T-helper 1 cell treated with Interleukin-12 subunit alpha and Interleukin-12 subunit beta and Interleukin-4 antibody, amounts not matched to agents 30 μg/mL and 1 μg/mL, for 36 hours (primary cell): ENCODE data around the gene TAOK2.
"Not testable (repeated sequence)": the region's sequence is repeated elsewhere in the genome, so short reads cannot be mapped to it uniquely, and the experiment has no call there.

ENCODE experiments used
- H3K27ac Mint-ChIP-seq: one replicate; pipeline ENCODE4 v1.8.0; 2021; ENCODE audit warnings: mild to moderate bottlenecking, mixed read lengths
- H3K27me3 Mint-ChIP-seq: one replicate; pipeline ENCODE4 v1.8.0; 2021; ENCODE audit warnings: low read depth, mixed read lengths
- H3K36me3 Mint-ChIP-seq: one replicate; pipeline ENCODE4 v1.8.0; 2021; ENCODE audit warnings: low read depth, mixed read lengths
- H3K4me1 Mint-ChIP-seq: one replicate; pipeline ENCODE4 v1.8.0; 2021; ENCODE audit warnings: low read depth, mixed read lengths
- H3K4me3 Mint-ChIP-seq: one replicate; pipeline ENCODE4 v1.8.0; 2021; ENCODE audit warnings: mild to moderate bottlenecking, moderate library complexity, mixed read lengths
- H3K9me3 Mint-ChIP-seq: one replicate; pipeline ENCODE4 v1.8.0; 2021; ENCODE audit warnings: mixed read lengths

The TAOK2 gene

GRCh38 chr16:29959293-29959692, 14.4 kb upstream of the TAOK2 start:
- H3K27me3 Mint-ChIP-seq: peaks cover 6% of the 10 kb centered on the region
- no peak overlapping the region for H3K4me3 Mint-ChIP-seq

DNA sequence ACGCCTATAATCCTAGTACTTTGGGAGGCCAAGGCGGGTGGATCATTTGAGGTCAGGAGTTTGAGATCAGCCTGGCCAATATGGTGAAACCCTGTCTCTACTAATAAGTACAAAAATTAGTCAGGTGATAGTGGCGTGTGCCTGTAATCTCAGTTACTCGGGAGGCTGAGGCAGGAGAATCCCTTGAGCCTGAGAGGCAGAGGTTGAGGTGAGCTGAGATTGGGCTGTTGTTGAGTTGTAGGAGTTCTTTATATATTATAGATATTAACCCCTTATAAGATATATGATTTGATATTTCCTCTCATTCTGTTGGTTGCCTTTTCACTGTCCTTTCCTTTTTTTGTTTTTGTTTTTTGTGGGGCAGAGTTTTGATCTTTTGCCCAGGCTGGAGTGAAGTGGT, 13.8 kb upstream of the TAOK2 start:
- H3K27me3 Mint-ChIP-seq, H3K27ac Mint-ChIP-seq, H3K36me3 Mint-ChIP-seq, H3K9me3 Mint-ChIP-seq: not testable (repeated sequence)
- peaks cover 17% of the 10 kb centered on the region for H3K4me1 Mint-ChIP-seq
- H3K4me3 Mint-ChIP-seq: peak overlapping the region; percentile 9

More at GRCh38 chr16:29959293-29959692, 14.4 kb upstream of the TAOK2 start:
- H3K9me3 Mint-ChIP-seq: no peaks in the 10 kb centered on the region
- peaks cover 17% of the 10 kb centered on the region for H3K4me1 Mint-ChIP-seq
- H3K27ac Mint-ChIP-seq: no peak overlapping the region
- H3K36me3 Mint-ChIP-seq: peaks cover 2% of the 10 kb centered on the region

DNA sequence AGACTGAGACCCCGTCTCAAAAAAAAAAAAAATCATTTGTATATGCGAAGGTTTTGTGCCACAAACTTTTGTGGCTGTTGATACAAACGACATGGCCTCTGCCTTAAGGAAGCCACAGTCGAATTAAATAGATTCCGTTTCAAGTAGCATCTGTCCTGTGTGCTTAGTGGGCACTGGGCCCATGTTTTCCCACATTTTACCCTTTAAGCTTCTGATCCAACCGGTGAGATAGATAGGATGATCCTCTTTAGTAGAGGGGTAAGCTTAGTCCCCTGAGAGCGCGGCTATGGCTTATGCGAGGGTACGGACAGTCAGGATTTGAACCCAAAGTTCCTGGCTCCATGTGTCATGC, 12.6 kb upstream of the TAOK2 start:
- H3K4me1 Mint-ChIP-seq: peaks cover 17% of the 10 kb centered on the region
- H3K27ac Mint-ChIP-seq: peak overlapping the region; percentile 81
- H3K27me3 Mint-ChIP-seq: no peaks in the 10 kb centered on the region
- H3K36me3 Mint-ChIP-seq: peaks cover 5% of the 10 kb centered on the region
- H3K4me3 Mint-ChIP-seq: peak overlapping the region; percentile 81
- no peaks in the 10 kb centered on the region for H3K9me3 Mint-ChIP-seq

GRCh38 chr16:29961479-29962343, 12.0 kb upstream of the TAOK2 start, which contains the start of gene TMEM219:
Gene TMEM219 (plus strand): TSS chr16:29962079. CDS start chr16:29963144, 1,065 bp downstream.
- peaks cover 17% of the 10 kb centered on the region for H3K4me1 Mint-ChIP-seq
- no peaks in the 10 kb centered on the region for H3K27me3 Mint-ChIP-seq
- H3K36me3 Mint-ChIP-seq: peaks cover 5% of the 10 kb centered on the region
- peak within 1 kb of the TSS; percentile 86 for H3K4me3 Mint-ChIP-seq
- H3K9me3 Mint-ChIP-seq: no peaks in the 10 kb centered on the region
- H3K27ac Mint-ChIP-seq: peak within 1 kb of the TSS; percentile 85

GRCh38 chr16:29962344-29962994, 11.2 kb upstream of the TAOK2 start:
- Mint-ChIP-seq H3K4me3 (peak overlapping the region; percentile 86), H3K27me3 (no peaks in the 10 kb centered on the region), H3K4me1 (peaks cover 17% of the 10 kb centered on the region), H3K36me3 (peaks cover 5% of the 10 kb centered on the region), H3K27ac (peak overlapping the region; percentile 85), H3K9me3 (no peaks in the 10 kb centered on the region)

GRCh38 chr16:29963021-29963743, 10.5 kb upstream of the TAOK2 start:
- Mint-ChIP-seq H3K4me1 (peaks cover 17% of the 10 kb centered on the region), H3K36me3 (peaks cover 6% of the 10 kb centered on the region), H3K27me3 (no peaks in the 10 kb centered on the region), H3K9me3 (no peaks in the 10 kb centered on the region), H3K4me3 (peak overlapping the region; percentile 86), H3K27ac (peak overlapping the region; percentile 24)

- no peaks in the 10 kb centered on the region for H3K9me3 Mint-ChIP-seq
- H3K27ac Mint-ChIP-seq: no peak overlapping the region
- H3K4me1 Mint-ChIP-seq: peaks cover 7% of the 10 kb centered on the region
- peaks cover 18% of the 10 kb centered on the region for H3K36me3 Mint-ChIP-seq
- no peak overlapping the region for H3K4me3 Mint-ChIP-seq
- H3K27me3 Mint-ChIP-seq: no peaks in the 10 kb centered on the region
Observed at GRCh38 chr16:29968205-29968604, 5.5 kb upstream of the TAOK2 start.

DNA sequence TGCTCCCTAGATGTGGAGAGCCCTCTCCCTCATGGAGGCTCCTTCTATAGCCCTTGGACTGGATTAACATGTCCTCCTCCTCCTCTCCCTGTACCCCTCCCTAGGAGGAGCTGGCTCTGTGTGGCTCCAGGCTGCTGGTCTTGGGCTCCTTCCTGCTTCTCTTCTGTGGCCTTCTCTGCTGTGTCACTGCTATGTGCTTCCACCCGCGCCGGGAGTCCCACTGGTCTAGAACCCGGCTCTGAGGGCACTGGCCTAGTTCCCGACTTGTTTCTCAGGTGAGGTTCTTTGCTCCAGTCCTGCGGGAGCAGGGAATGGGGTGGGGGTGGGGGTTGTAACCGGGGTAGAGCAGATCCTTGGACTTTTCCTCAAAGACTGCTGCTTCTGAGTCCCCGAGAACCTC, 2.4 kb upstream of the TAOK2 start:
- Mint-ChIP-seq H3K27me3 (no peaks in the 10 kb centered on the region), H3K4me3 (no peak overlapping the region), H3K4me1 (peaks cover 25% of the 10 kb centered on the region), H3K36me3 (peaks cover 14% of the 10 kb centered on the region), H3K27ac (no peak overlapping the region), H3K9me3 (no peaks in the 10 kb centered on the region)

GRCh38 chr16:29972500-29972899, 1.2 kb upstream of the TAOK2 start:
- no peaks in the 10 kb centered on the region for H3K27me3 Mint-ChIP-seq
- peaks cover 29% of the 10 kb centered on the region for H3K4me1 Mint-ChIP-seq
- H3K27ac Mint-ChIP-seq: peak overlapping the region; percentile 90
- no peaks in the 10 kb centered on the region for H3K9me3 Mint-ChIP-seq
- peaks cover 14% of the 10 kb centered on the region for H3K36me3 Mint-ChIP-seq
- peak overlapping the region; percentile 23 for H3K4me3 Mint-ChIP-seq

- Mint-ChIP-seq H3K4me3 (peak overlapping the region; percentile 81), H3K36me3 (peaks cover 14% of the 10 kb centered on the region), H3K9me3 (no peaks in the 10 kb centered on the region), H3K4me1 (peaks cover 29% of the 10 kb centered on the region), H3K27ac (peak overlapping the region; percentile 90), H3K27me3 (no peaks in the 10 kb centered on the region)
Observed at GRCh38 chr16:29972992-29973383, 680 bp upstream of the TAOK2 start.

DNA sequence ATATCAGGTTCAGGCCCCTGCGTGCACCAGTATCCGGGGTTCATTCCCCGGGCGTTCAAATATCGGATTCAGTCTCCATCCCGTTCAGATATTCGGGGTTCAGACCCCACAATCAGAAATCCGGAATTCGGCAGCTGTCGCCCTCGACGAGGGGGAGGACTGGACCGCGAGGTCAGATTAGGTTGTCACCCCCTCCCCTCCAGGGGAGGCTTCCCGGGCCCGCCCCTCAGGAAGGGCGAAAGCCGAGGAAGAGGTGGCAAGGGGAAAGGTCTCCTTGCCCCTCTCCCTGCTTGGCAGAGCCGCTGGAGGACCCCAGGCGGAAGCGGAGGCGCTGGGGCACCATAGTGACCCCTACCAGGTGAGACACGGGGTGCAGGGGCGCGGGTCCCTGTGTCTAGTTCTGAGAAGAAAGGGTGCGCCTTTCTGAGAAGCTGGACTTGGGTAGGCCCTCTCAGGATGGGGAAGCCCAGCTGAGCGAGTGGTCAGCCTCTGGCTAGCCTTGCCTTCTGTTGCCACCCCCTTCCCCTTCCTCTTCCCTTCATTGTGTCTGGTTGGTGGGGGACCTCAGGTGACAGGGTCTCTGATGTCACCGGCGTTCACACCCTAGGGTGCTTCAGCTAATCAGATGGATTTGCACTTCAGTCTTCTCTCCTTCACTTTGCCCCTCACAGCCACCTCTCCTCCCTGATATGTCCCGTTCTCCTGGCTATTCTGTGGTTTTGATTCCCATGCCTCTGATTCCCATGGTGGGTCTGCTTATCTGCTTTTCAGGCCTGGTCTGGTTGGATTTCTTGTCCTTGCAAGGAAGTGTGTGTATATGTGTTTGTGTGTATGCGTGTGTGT, 844 bp downstream of the TAOK2 start:
- peaks cover 9% of the 10 kb centered on the region for H3K36me3 Mint-ChIP-seq

GRCh38 chr16:29975134-29975538, 1.5 kb downstream of the TAOK2 start:
- Mint-ChIP-seq H3K9me3 (no peaks in the 10 kb centered on the region), H3K27me3 (no peaks in the 10 kb centered on the region), H3K27ac (peak overlapping the region; percentile 62), H3K4me1 (peaks cover 29% of the 10 kb centered on the region), H3K4me3 (peak overlapping the region; percentile 88), H3K36me3 (peaks cover 8% of the 10 kb centered on the region)

More for the DNA sequence above, 844 bp downstream of the TAOK2 start:
- Mint-ChIP-seq H3K4me3 (peak overlapping the region; percentile 88), H3K4me1 (peaks cover 29% of the 10 kb centered on the region), H3K27ac (peak overlapping the region; percentile 92), H3K27me3 (no peaks in the 10 kb centered on the region), H3K9me3 (no peaks in the 10 kb centered on the region)

GRCh38 chr16:29975811-29976511, 2.3 kb downstream of the TAOK2 start:
- Mint-ChIP-seq H3K4me1 (peaks cover 29% of the 10 kb centered on the region), H3K4me3 (peak overlapping the region; percentile 88), H3K27me3 (no peaks in the 10 kb centered on the region), H3K9me3 (no peaks in the 10 kb centered on the region), H3K27ac (peak overlapping the region; percentile 58), H3K36me3 (peaks cover 14% of the 10 kb centered on the region)
